ENCODE measurements around the gene FMO4.

DNA sequence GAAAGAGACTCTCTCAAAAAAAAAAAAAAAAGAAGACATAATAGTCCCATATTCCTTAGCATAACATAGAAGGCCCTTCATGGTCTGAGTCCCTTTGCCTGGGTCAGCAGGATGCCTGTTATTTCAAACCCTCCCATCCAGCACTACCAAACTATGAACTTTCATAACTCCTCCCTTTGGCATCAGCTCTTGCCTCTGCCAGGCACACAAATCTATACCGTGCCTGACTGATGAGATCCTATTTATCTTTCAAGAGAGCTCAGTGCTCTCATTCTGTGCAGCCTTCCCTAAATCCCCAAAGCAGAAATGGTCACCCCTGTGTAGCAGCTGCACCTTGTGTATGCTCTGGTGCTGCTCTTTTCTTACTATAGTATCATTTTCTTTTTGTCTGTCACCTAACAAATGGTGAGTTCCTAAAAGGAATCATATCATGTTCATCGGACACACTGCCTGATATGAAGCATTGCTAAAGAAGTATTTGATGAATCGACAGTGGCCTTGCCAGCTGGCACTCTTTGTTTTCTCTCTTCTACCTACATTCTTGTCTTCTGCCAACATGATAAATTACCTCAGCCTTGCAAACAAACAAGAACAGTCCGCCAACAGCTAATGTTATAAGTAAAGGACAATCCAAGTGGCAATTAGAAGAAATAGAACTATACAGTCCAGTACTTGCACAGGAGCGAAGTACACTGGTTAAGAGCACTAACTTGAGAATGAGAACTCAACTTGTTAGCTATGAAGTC lies 29.9 kb downstream of the FMO4 start:
- TF ChIP-seq, protein P1, sequence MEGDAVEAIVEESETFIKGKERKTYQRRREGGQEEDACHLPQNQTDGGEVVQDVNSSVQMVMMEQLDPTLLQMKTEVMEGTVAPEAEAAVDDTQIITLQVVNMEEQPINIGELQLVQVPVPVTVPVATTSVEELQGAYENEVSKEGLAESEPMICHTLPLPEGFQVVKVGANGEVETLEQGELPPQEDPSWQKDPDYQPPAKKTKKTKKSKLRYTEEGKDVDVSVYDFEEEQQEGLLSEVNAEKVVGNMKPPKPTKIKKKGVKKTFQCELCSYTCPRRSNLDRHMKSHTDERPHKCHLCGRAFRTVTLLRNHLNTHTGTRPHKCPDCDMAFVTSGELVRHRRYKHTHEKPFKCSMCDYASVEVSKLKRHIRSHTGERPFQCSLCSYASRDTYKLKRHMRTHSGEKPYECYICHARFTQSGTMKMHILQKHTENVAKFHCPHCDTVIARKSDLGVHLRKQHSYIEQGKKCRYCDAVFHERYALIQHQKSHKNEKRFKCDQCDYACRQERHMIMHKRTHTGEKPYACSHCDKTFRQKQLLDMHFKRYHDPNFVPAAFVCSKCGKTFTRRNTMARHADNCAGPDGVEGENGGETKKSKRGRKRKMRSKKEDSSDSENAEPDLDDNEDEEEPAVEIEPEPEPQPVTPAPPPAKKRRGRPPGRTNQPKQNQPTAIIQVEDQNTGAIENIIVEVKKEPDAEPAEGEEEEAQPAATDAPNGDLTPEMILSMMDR (IDR thresholded peaks at IDR 0.05; ENCODE audit: low read length) = no peak
- no peak for TF ChIP-seq EZH2 (IDR thresholded peaks at IDR 0.05; ENCODE audit: borderline replicate concordance, low read length)

Data from OCI-LY1 (cell line).